ENCODE data around the gene PILRB. TPM values are rescaled to one million over a fixed set of nuclear protein-coding genes. Genes with fewer than 3 reads are reported as not detected.
"Not testable (repeated sequence)": the region's sequence is repeated elsewhere in the genome, so short reads cannot be mapped to it uniquely, and the experiment has no call there.

The PILRB gene
- polyA plus RNA-seq, 1 donor, result 20.7 TPM

- DNase-seq (ENCODE audit: low read depth), result no peak
These were observed 1.4 kb upstream of the PILRB start for GRCh38 chr7:100356416-100357068.

- DNase-seq (ENCODE audit: low read depth), result no peak
These were observed 771 bp upstream of the PILRB start for GRCh38 chr7:100357131-100357561.

GRCh38 chr7:100358857-100359212, 918 bp downstream of the PILRB start:
- no peak for DNase-seq (ENCODE audit: low read depth)

DNA sequence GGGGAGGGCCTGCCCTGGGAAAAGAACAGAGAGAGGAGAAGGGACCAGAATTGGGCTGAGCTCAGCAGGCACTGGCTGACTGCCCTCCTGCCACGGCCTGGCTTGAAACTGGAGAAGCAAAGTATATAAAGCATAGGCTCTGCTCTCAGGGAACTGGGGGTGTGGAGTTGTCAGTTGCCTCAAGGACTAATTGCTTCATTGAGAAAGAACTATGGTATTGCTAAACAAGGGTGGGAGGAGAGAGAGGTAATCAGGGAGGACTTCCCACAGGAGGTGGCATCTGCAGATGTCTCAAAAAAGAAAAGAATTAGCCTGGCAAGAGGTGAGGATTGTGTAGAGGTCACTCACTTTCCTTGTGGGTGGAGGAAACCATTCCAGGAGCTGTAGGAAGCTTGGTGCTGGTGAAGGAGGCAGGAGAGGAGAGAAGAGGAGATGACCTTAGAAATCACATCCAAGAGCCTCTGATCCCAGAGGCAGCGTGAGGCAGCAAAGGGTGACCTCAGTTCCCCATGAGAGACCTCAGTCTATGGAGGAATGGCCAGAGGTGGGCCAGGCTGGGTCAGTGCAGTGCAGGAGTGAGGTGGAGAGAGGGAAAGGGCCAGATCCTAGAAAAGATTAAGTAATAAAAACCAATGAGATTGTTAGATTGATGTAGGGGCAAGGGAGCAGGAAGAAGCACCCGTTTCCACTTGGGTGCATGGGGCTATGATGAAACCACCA, 2.4 kb downstream of the PILRB start:
- no peak for DNase-seq (ENCODE audit: low read depth)

DNA sequence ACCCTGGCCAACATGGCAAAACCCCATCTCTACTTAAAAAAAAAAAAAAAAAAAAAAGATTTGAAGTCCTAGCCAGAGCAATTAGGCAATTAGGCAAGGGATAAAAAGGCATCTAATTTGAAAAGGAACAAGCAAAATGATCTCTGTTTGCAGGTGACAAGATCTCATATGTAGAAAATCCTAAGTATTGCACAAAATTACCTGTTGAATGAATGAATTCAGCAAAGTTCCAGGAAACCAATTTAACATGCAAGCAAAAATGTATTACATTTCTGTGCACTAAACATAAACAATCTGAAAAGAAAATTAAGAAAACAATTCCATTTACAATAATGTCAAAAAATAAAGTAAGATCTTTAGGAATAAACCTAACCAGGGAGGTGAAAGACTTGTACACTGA, 5.2 kb downstream of the PILRB start:
- no peak for DNase-seq (ENCODE audit: low read depth)

DNA sequence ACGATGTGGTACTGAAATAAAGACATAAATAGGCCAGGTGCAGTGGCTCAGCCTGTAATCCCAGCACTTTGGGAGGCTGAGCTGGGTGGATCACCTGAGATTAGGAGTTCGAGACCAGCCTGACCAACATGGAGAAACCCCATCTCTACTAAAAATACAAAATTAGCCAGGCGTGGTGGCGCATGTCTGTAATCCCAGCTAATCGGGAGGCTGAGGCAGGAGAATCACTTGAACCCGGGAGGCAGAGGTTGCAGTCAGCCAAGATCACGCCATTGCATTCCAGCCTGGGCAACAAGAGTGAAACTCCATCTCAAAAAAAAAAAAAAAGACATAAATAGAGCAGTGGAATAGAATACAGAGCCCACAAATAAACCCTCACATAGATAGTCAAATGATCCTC, 5.9 kb downstream of the PILRB start:
- DNase-seq (ENCODE audit: low read depth), result not testable (repeated sequence)

DNA sequence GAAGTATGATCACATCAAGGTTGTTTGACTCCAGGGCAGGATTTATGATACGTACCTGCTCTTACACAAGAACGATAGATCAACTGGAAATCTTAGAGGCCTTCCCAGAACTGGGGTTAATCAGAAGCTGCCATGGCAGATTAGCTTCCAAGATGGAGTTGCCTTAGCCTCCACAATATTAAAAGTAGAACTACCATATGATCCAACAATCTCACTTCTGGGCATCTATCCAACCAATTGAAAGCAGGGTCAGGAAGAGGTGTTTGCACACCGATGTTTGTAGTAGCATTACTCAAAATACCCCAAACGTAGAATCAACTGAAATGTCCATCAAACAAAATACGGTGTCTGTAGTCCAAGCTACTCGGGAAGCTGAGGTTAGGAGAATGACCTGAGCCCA, 6.6 kb downstream of the PILRB start:
- no peak for DNase-seq (ENCODE audit: low read depth)

DNA sequence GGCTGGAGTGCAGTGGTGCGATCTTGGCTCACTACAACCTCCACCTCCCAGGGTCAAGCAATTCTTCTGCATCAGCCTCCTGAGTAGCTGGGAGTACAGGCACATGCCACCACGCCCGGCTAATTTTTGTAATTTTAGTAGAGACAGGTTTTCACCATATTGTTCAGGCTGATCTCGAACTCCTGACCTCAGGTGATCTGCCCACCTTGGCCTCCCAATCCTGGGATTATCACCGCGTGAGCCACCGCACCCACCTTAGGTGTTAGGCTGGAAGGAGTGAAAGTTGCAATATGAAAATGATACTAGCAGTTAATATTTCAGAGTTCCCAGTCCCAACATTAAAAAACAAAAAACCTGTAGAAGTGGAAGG, 8.1 kb downstream of the PILRB start:
- DNase-seq (ENCODE audit: low read depth), result not testable (repeated sequence)

GRCh38 chr7:100366411-100367250, 8.7 kb downstream of the PILRB start:
- no peak for DNase-seq (ENCODE audit: low read depth)

DNA sequence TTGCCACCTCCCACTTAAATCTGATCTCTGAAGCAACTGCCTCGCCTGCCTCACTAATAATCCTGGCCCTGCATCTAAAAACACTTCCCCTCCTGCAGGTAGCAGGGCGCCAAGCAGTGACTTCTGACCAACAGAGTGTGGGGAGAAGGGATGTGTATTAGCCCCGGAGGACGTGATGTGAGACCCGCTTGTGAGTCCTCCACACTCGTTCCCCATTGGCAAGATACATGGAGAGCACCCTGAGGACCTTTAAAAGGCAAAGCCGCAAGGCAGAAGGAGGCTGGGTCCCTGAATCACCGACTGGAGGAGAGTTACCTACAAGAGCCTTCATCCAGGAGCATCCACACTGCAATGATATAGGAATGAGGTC, 9.3 kb downstream of the PILRB start:
- DNase-seq (ENCODE audit: low read depth), result no peak

GRCh38 chr7:100367676-100368613, 10.0 kb downstream of the PILRB start:
- no peak for DNase-seq (ENCODE audit: low read depth)

DNA sequence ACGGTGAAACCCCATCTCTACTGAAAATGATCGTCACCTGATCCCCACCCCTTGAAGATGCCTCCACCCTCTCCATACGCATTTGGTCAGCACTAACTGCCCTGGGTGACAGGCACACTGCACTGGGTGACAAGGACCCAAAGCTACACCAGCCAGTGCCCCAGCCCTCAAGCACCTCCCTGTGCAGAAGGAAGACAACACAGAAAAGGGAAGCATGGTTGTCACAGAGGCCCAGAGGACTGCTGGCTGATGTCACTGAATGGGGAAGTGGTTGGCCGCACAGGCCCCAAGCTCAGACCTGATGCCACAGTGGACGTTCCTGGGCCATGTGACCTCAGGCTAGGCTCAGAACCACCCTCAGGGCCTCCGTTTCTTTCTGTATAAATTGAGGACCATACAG, 11.2 kb downstream of the PILRB start:
- peak; percentile 24 for DNase-seq (ENCODE audit: low read depth)

DNA sequence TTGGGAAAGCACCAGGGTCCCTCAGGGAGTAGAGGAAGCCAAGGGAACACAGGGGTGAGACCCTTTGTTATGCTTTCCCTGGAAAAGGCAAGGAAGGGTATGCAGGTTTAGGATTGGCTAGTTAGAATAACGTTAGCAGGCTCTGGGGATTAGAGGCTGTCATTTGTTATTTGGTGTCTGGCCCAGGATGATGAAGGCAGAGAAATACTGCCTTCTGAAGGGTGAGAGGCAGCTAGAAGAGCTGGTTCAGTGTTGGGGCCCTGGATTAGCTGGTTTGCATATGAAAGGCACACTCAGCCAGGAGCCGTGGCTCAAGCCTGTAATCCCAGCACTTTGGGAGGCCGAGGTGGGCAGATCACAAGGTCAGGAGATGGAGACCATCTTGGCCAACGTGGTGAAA, 12.4 kb downstream of the PILRB start:
- no peak for DNase-seq (ENCODE audit: low read depth)

DNA sequence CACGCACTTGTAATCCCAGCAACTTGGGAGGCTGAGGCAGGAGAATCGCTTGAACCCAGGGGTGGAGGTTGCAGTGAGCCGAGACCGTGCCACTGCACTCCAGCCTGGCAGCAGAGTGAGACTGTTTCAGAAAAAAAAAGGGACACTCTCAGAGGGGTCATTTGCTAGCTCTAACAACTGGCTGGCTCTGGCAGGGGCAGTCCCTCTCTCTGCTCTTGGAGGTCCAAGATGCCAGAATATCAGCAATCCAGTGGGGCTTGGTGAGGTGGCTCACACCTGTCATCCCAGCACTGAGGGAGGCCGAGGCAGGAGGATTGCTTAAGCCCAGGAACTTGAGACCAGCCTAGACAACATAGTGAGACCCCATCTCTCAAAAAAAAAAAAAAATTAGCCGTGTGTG, 12.8 kb downstream of the PILRB start:
- no peak for DNase-seq (ENCODE audit: low read depth)

- no peak for DNase-seq (ENCODE audit: low read depth)
These were observed 13.7 kb downstream of the PILRB start for GRCh38 chr7:100371561-100372171.

GRCh38 chr7:100372256-100372655, 14.3 kb downstream of the PILRB start:
- DNase-seq (ENCODE audit: low read depth), result no peak

DNA sequence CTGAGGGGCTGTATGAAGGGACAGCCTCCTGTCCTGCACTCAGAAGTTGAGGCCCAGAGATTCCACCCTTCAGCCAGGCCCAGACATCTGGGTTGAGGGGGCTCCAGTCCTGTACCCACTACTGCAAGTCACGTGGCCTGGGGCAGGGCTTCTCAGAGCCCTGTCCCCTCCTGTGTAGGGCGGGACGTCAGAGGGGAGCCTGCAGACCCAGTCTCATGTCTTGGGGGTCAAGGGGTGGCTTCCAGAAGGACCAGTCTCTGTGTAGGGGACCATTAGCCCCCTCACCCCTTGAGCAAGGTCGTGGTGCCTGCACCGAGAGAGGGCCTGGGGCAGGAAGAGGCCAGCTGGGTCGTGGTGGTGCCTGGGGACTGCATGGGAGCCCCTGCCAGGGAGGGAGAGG, 14.8 kb downstream of the PILRB start:
- DNase-seq (ENCODE audit: low read depth), result no peak

GRCh38 chr7:100373261-100373831, 15.4 kb downstream of the PILRB start, which contains the start of gene PILRA:
Gene PILRA (plus strand): TSS chr7:100373487. CDS start chr7:100373657, 170 bp downstream.
- no peak for DNase-seq (ENCODE audit: low read depth)

- not testable (repeated sequence) for DNase-seq (ENCODE audit: low read depth)
These were observed 16.1 kb downstream of the PILRB start for GRCh38 chr7:100373870-100374598.

GRCh38 chr7:100374601-100375000, 16.7 kb downstream of the PILRB start:
- DNase-seq (ENCODE audit: low read depth), result no peak

All from forelimb muscle (tissue), 1 donor.